GM19239 (cell line): ENCODE data around the gene FOXQ1.

Source experiments
- DNase-seq: peaks from one replicate; pipeline ENCODE4 v3.0.0; 2011; ENCODE audit warnings: low spot score; ENCODE audit not compliant: insufficient read length
- FAIRE-seq: peaks from 2 replicates; lab custom pipeline; 2011; peaks lifted over from hg19 to GRCh38; lab: Jason Lieb, UNC

The FOXQ1 gene

DNA sequence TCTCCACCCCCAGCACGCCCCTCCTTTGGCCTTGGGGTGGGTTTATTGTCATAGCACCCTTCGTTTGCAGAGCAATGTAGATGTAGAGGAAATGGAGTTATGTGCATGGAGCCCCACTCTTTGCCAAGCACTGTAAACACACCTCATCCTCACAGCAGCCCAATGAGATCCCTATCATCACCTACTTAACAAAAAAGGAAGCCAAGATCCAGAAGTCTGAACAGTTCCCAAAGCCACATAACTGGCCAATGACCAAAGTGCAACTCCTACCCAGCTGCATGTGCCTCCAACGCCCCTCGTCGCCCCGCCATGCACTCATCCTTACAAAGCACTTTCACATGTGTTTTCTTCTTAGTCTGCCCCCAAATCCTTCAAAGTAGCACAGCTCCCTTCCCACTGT is 21.8 kb upstream of the FOXQ1 start:
- FAIRE-seq (no peak), DNase-seq (no peak)

- DNase-seq, result no peak
- FAIRE-seq, result no peak
Measured at GRCh38 chr6:1290805-1291204, 21.1 kb upstream of the FOXQ1 start.

DNA sequence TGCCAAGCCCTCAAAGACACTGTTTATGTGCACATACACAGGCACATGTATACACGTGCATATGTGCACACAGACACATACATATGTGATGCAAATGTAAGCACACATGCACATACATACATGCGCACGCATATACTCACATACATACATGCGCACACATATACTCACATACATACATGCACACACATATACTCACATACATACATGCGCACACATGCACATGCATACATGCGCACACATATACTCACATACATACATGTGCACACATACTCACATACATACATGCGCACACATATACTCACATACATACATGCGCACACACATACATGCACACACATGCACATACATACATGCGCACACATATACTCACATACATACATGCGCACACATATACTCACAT is 20.5 kb upstream of the FOXQ1 start:
- DNase-seq (no peak), FAIRE-seq (no peak)

DNA sequence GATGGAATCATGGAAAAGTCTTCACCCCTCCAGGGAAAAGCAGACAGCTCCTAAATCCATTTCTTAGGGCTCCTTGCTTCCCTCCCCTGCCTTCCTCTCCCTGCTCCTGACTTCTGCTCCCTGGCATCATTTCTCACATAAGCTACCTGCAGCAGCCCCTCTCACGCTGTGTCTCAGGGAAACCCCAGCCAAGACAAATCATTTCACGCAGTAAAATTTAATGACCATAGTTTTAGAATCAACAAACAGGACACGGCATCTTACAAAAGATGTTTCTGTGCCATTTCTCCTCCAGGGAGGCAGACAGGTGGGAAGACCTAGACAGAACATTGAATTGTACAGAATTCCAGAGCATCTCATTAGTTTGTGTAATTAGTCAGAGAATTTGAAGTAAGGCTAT is 16.5 kb upstream of the FOXQ1 start:
- FAIRE-seq (no peak), DNase-seq (no peak)

DNA sequence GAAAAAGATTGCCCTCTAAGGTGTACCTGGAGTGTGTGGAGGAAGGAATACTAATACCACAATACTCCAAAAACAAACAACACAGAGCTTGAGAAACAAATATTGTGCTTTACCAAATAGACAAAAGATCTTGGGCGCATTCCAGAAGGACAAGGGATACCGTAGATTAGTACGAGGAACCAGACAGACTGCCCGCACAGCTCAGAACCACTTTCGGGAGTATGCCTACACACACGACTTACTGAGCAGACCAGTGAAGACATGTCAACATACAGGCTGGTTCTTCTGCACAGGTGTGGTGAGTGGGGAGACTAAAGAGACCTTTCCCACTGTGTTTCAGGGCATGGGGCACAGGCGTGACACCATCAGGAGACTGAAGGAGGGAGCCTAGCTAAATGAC is 15.8 kb upstream of the FOXQ1 start:
- DNase-seq (no peak), FAIRE-seq (no peak)

DNA sequence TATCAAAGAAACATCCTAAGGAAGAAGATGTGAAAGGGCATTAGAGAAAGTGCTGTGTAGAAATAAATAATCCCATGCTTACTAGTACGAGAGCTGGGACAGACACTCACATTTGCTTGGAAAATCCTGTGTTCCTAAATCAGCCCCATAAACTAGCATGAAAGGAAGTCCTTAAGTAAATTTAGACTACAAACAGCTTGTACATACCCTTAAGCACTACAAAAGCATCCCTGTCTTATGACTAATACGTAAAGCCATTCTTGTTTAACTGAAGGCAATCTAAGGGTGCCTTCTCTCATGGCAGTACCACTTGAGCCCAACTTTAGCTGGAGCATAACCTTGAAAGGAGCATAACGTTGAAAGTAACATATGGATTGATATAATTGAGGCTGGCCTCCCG is 15.4 kb upstream of the FOXQ1 start:
- no peak for DNase-seq
- no peak for FAIRE-seq

GRCh38 chr6:1297746-1298145 is 14.2 kb upstream of the FOXQ1 start:
- DNase-seq (no peak), FAIRE-seq (no peak)

DNA sequence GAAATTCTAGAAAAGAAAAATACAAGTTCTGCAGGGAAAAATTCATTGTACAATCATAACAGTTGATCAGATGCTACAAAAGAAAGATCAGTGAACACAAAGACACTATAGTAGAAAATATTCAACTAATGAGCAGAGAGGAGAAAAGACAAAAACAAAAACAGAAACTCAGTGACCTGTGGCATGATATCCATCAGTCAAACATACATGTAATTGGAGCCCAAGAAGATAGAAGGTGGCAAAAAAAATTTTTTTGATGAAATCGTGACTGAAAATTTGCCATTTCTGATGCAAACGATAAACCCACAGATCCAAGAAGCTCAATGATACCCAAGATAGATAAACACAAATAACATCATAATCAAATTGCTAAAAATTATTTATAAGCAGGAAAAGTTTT is 13.1 kb upstream of the FOXQ1 start:
- no peak for DNase-seq
- FAIRE-seq, result no peak

- no peak for DNase-seq
- FAIRE-seq, result no peak
Measured at GRCh38 chr6:1306133-1306532, 5.8 kb upstream of the FOXQ1 start.

- FAIRE-seq (no peak), DNase-seq (no peak)
Measured at GRCh38 chr6:1309366-1309765, 2.5 kb upstream of the FOXQ1 start.

DNA sequence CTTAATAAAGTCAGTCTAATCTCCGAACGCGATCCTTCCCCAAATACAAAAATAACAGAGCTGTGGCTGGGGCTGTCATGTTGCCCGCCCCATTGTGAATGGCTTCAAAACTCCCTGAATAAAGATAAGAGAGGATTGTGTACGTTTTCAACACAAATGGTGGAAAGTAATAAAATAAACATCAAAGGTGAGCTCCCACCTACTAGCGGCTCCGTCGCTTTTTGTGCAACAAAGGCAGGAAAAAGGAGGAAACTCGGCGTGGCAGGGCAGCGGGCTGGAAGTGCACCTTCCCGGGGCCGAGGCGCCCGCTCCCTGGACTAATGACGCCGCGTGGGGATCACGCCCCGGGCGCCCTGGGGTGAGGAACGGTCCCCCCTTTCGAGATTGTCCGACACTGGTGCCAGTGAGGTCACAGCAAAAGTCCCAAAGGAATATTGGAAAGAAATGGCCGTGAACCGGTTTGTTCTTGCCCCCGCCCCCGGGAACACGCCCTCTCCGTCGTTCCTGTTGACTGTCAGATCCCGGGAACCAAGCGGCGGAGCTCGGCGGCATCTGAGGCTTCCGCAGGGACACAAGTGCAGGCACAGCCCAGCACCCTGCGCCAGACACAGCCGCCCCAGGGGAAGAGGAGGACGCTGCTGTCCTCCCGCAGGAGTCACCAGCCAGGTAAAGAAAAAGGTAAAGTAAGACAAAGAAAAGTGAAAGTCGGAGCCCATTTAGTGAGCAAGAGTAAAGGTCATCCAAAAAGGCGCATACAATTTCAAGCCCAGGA is 1.1 kb upstream of the FOXQ1 start:
- DNase-seq (no peak), FAIRE-seq (no peak)

GRCh38 chr6:1312203-1312472 is 240 bp downstream of the FOXQ1 start:
- no peak for DNase-seq
- no peak for FAIRE-seq

DNA sequence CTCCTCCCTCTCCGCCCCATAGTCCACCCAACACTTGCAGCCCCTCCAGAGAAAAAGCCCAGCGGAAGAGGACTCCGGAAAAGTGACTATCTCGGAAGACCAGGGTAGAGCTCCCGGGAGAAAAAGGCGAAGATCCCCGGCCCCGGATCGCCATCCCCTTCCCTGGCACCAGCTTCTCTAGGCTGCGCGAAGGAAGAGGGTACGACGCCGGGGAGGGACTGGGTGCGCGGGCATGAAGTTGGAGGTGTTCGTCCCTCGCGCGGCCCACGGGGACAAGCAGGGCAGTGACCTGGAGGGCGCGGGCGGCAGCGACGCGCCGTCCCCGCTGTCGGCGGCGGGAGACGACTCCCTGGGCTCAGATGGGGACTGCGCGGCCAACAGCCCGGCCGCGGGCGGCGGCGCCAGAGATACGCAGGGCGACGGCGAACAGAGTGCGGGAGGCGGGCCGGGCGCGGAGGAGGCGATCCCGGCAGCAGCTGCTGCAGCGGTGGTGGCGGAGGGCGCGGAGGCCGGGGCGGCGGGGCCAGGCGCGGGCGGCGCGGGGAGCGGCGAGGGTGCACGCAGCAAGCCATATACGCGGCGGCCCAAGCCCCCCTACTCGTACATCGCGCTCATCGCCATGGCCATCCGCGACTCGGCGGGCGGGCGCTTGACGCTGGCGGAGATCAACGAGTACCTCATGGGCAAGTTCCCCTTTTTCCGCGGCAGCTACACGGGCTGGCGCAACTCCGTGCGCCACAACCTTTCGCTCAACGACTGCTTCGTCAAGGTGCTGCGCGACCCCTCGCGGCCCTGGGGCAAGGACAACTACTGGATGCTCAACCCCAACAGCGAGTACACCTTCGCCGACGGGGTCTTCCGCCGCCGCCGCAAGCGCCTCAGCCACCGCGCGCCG is 822 bp downstream of the FOXQ1 start:
- no peak for DNase-seq
- FAIRE-seq, result no peak

GRCh38 chr6:1313384-1313766 is 1.5 kb downstream of the FOXQ1 start:
- DNase-seq, result no peak
- FAIRE-seq, result no peak

DNA sequence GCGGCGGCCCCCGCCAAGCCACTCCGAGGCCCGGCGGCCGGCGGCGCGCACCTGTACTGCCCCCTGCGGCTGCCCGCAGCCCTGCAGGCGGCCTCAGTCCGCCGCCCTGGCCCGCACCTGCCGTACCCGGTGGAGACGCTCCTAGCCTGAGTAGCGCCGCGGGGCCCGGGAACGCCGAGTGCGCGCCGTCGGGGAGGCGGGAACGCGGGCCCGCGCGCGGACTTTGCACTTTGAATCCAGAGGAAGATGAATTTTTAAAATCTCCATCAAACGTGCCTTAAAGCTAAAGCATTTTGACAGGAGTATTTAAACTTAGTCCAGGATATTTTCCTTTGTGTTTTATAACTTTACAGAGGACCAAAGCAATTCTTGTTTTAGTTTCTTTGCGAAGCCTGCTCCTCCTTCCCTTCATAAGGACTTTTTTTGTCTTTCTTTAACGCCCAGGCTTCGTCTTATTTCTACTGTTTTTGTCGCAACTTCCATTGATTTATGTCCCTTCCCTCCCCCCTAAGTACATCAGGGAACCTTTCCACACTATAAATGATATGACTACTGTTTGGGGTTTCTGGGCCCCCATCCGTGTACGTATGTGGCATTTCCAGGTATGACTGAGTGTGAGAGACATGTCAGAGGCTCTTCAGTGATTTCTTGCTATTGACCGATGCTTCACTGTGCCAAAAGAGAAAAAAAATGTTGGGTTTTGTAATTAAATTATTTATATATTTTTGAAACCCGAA is 2.0 kb downstream of the FOXQ1 start:
- DNase-seq, result no peak
- FAIRE-seq, result no peak

- FAIRE-seq (no peak), DNase-seq (no peak)
Measured at GRCh38 chr6:1314617-1315016, 2.7 kb downstream of the FOXQ1 start.

GRCh38 chr6:1315201-1315559 is 3.3 kb downstream of the FOXQ1 start:
- no peak for DNase-seq
- FAIRE-seq, result no peak

- no peak for FAIRE-seq
- no peak for DNase-seq
Measured at GRCh38 chr6:1315560-1316386, 3.9 kb downstream of the FOXQ1 start.

DNA sequence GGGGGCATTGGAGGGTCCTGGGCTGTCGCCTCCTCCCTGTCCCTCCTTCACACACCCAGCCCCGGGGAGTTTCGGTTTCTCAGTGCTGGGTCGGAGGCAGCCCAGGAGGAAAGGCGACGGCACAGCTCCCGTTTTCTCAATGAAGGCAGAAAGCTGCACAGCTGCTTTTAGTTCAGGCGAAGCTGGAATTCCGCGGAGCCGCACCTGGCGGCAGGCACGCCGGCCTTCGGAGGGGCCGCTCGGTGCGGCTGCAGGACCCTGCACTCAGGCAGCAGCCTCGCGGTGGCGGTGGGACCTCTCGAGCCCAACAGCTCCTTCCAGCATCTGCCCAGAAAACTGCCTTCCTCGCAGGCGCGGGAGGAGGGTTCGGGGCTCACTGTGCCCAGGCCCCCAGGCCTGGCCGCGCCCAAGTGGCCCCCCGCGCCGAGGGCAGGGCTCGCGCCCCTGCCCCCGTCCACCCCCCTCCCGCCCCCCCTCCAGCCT is 4.6 kb downstream of the FOXQ1 start:
- no peak for DNase-seq
- no peak for FAIRE-seq

DNA sequence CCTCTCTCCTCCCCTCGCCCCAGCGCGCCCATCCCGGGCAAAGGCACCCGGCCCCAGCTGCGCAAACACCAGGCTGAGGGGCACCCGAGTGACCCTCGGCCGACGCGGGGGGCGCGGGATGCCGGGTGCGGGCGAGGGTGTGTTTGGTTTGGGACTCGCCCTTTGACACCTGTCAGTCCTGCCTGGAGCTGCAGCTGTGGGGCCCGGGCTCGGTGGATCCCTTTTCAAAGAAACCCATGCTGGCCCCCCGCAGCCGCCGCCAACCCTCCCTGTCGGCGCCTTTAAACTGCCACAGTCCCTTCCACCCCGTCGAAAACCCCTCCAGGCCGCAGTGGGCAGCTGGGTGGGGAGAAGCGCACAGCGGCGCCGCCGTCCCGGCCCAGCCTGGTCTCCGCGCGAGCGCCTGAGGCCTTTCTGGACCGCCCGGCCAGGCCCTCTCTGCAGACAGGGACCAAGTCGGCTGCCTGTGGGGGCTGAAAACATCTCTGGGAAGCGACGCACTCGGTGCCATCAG is 5.5 kb downstream of the FOXQ1 start:
- FAIRE-seq (no peak), DNase-seq (no peak)
